Measurements from ENCODE around the gene RACGAP1.

DNA sequence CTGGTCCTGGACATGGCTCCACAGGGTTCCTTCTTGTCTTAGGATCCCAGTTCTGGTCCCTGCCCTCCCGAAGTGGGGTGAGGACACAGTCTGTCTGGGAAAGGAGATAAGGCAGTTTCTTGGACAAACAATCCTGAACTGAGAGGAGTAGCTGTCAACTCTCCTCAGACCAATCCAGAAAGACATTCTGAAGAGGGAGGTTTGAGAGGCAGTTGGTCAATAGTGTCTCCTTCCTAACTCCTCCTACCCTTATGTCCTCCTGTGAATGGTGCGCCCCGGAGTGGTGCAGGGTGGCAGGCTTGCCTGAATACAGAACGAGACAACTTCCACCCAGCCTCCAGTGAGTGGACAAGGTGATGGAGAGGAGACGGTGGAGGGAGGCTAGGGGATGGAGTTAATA, 16.7 kb upstream of the RACGAP1 start:
- TF ChIP-seq POLR2AphosphoS5 (IDR thresholded peaks at IDR 0.05; ENCODE audit: low read depth, low read length) (no peak), TCF7L2 (IDR thresholded peaks at IDR 0.05; ENCODE audit: low read depth, low read length) (no peak), SIN3A (IDR thresholded peaks at IDR 0.05; ENCODE audit: borderline replicate concordance, insufficient read depth, low read depth, low read length) (no peak)
- TF ChIP-seq, protein P1, sequence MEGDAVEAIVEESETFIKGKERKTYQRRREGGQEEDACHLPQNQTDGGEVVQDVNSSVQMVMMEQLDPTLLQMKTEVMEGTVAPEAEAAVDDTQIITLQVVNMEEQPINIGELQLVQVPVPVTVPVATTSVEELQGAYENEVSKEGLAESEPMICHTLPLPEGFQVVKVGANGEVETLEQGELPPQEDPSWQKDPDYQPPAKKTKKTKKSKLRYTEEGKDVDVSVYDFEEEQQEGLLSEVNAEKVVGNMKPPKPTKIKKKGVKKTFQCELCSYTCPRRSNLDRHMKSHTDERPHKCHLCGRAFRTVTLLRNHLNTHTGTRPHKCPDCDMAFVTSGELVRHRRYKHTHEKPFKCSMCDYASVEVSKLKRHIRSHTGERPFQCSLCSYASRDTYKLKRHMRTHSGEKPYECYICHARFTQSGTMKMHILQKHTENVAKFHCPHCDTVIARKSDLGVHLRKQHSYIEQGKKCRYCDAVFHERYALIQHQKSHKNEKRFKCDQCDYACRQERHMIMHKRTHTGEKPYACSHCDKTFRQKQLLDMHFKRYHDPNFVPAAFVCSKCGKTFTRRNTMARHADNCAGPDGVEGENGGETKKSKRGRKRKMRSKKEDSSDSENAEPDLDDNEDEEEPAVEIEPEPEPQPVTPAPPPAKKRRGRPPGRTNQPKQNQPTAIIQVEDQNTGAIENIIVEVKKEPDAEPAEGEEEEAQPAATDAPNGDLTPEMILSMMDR (IDR thresholded peaks at IDR 0.05), result no peak
- TF ChIP-seq, protein P2, sequence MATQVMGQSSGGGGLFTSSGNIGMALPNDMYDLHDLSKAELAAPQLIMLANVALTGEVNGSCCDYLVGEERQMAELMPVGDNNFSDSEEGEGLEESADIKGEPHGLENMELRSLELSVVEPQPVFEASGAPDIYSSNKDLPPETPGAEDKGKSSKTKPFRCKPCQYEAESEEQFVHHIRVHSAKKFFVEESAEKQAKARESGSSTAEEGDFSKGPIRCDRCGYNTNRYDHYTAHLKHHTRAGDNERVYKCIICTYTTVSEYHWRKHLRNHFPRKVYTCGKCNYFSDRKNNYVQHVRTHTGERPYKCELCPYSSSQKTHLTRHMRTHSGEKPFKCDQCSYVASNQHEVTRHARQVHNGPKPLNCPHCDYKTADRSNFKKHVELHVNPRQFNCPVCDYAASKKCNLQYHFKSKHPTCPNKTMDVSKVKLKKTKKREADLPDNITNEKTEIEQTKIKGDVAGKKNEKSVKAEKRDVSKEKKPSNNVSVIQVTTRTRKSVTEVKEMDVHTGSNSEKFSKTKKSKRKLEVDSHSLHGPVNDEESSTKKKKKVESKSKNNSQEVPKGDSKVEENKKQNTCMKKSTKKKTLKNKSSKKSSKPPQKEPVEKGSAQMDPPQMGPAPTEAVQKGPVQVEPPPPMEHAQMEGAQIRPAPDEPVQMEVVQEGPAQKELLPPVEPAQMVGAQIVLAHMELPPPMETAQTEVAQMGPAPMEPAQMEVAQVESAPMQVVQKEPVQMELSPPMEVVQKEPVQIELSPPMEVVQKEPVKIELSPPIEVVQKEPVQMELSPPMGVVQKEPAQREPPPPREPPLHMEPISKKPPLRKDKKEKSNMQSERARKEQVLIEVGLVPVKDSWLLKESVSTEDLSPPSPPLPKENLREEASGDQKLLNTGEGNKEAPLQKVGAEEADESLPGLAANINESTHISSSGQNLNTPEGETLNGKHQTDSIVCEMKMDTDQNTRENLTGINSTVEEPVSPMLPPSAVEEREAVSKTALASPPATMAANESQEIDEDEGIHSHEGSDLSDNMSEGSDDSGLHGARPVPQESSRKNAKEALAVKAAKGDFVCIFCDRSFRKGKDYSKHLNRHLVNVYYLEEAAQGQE (IDR thresholded peaks at IDR 0.05; ENCODE audit: insufficient read depth in 1 of 2, low read depth in 2 of 2, low read length in 1 of 2), result no peak
